Transverse colon (tissue), 4 donors: Measurements from ENCODE around the gene TTC28. TPM values are rescaled to one million over a fixed set of nuclear protein-coding genes. Genes with fewer than 3 reads are reported as not detected.

Experiments
- DNase-seq: peaks from one replicate; pipeline ENCODE4 v3.0.0-alpha.2; 2019
- H3K27ac ChIP-seq, 4 donors: fragments of 200-600 bp; sonication (generic); 2 replicates each; pipeline ENCODE4 v1.5.1; 2016 to 2018; ENCODE audit warnings: inconsistent platforms in 4 of 4
- H3K27me3 ChIP-seq: fragments of 200-600 bp; sonication (generic); 2 replicates; pipeline ENCODE4 v1.5.1; 2017; ENCODE audit warnings: inconsistent platforms
- H3K36me3 ChIP-seq, 4 donors: fragments of 200-600 bp; sonication (generic); 2 replicates each; pipeline ENCODE4 v1.5.1; 2017 to 2019; ENCODE audit warnings: inconsistent platforms in 4 of 4
- H3K4me1 ChIP-seq, 4 donors: fragments of 200-600 bp; sonication (generic); 2 replicates each; pipeline ENCODE4 v1.5.1; 2017 to 2020; ENCODE audit warnings: inconsistent platforms in 4 of 4
- H3K4me3 ChIP-seq, 4 donors: fragments of 200-600 bp; sonication (generic); 1 replicate in 1 of 4; 2 replicates in 3 of 4; pipeline versions ENCODE4 v1.5.1 to v1.6.1; 2017 to 2019; ENCODE audit warnings: inconsistent platforms in 4 of 4
- H3K9me3 ChIP-seq, 2 donors: fragments of 200-600 bp; sonication (generic); 2 replicates each; pipeline ENCODE4 v1.5.1; 2017 to 2019; ENCODE audit warnings: inconsistent platforms in 2 of 2
- CTCF ChIP-seq, 5 experiments: fragments of 200-600 bp in 3 of 5; fragments of 450-650 bp in 2 of 5; sonication (generic) in 3 of 5; IDR thresholded peaks; 1 replicate in 2 of 5; 2 replicates in 3 of 5; pipeline ENCODE4 v1.5.1; 2016 to 2017; ENCODE audit warnings: antibody characterized with exemption in 5 of 5, inconsistent platforms in 3 of 5, mild to moderate bottlenecking in 2 of 5, moderate library complexity in 1 of 5
- EP300 ChIP-seq: sonication (generic); formaldehyde crosslinking; IDR thresholded peaks from one replicate; pipeline ENCODE4 v1.6.1; 2017; ENCODE audit warnings: antibody characterized with exemption, low read depth
- POLR2A ChIP-seq: fragments of 450-650 bp; IDR thresholded peaks from one replicate; pipeline ENCODE4 v1.6.1; 2016; ENCODE audit warnings: antibody characterized with exemption, mild to moderate bottlenecking, moderate library complexity
- POLR2AphosphoS5 ChIP-seq, 3 donors: sonication (generic); formaldehyde crosslinking; IDR thresholded peaks; one replicate each; pipeline ENCODE4 v1.6.1; 2016; ENCODE audit warnings: antibody characterized with exemption in 3 of 3
- WGBS, 2 donors: methylation state at CpG; one replicate each; pipeline ENCODE4 v1.1.5; 2018; ENCODE audit warnings: low coverage in 1 of 2; 5-methylcytosine and 5-hydroxymethylcytosine counted together
- in situ Hi-C, 4 donors: fragments of 200-750 bp; cut with MboI; loops; one replicate each; pipeline versions ENCODE4 v1.15.0 to v1.15.1; 2017; ENCODE audit warnings: low sequenced_read_pairs in 3 of 4, low pct_ligation_motif_present in 1 of 4, low pct_unique_long_range_greater_than_20kb in 1 of 4
- intact Hi-C: fragments of 100-400 bp; cut with DNase I; formaldehyde crosslinking; loops from one replicate; pipeline ENCODE4 v1.15.1; 2023; ENCODE audit warnings: low total_unique reads
- total RNA-seq, 4 donors: library from RNA; depleted of rRNA; stranded (reverse); fragments of >200 nt; gene quantifications; one replicate each; pipeline ENCODE4 v1.1.0, GENCODE V29; 2016

The TTC28 gene
- total RNA-seq, 4 donors from 2014 or later: 7.6 to 84.2 (median 12.4) TPM

DNA sequence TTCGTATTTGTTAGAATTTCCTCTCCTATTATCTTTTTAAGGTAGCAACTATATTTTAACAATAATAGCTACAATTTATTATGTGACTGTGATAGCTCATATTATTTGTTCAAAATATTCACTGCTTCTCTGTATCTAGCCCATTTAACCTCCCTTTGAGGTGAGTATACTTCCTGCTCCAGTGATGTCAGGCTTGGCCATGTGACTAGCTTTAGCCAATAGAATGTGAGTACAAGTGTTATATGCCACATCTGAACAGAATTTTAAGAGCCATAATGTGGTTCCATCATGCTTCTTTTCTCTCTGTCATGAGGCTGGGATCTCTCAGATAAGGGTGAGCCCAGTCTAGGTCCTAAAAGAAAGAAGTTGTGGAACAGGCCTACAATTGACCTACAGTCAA, 217.6 kb downstream of the TTC28 start:
- Histone ChIP-seq H3K27me3 (no peaks in the 10 kb centered on the region), H3K9me3 (no peaks in the 10 kb centered on the region), H3K36me3 (no peaks in the 10 kb centered on the region), H3K4me1 (peaks cover 0 to 3% (median 0%) of the 10 kb centered on the region in 4 donors), H3K4me3 (no peak overlapping the region), H3K27ac (no peak overlapping the region)
- intact Hi-C loops (no loop called here), in situ Hi-C loops (no loop called here)
- TF ChIP-seq CTCF (IDR thresholded peaks at IDR 0.05): no peak
- TF ChIP-seq POLR2A: no peak
- TF ChIP-seq EP300: no peak
- TF ChIP-seq POLR2AphosphoS5 (IDR thresholded peaks at IDR 0.05): no peak
- DNase-seq: no peak
- WGBS, 2 donors: 90 to 94% methylated on average over 1 of the region's 1 CpG

DNA sequence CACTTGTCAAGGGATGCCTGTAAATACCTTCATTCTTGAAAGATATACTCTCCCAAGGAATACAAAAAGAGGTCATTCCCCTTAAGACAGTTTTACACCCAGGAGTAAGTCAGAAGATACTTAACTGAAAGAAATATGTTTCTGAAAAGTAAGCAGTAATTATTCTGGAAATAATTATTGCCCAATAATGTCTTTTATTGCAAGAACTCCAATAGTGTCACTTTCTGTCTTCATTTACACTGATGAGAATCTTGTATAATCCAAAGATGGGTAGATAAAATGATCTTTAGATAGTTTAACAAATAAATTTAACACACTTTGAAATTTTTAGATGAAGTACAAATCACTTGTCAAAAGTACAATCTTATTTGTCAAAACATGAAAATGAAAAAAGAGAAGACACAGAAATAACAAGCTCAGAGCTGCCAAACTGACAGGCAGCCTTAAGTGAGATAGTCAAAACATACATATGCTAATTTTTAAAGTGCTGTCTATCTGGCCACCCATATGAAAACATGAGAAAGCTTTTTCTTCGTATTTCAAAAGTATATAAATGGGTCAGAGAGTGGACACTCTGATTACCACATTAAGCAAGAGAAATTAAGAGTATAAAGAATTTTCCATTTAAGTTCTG, 225.1 kb downstream of the TTC28 start:
- TF ChIP-seq EP300 (no peak), POLR2A (no peak), CTCF (IDR thresholded peaks at IDR 0.05) (no peak), POLR2AphosphoS5 (IDR thresholded peaks at IDR 0.05) (no peak)
- H3K9me3 ChIP-seq: no peaks in the 10 kb centered on the region
- in situ Hi-C loops: no loop called here
- H3K4me3 ChIP-seq: no peak overlapping the region
- intact Hi-C loops: no loop called here
- no peaks in the 10 kb centered on the region for H3K4me1 ChIP-seq
- no peaks in the 10 kb centered on the region for H3K36me3 ChIP-seq
- 54% methylated on average over 1 of the region's 1 CpG for WGBS, 2 donors
- no peak for DNase-seq
- no peaks in the 10 kb centered on the region for H3K27me3 ChIP-seq
- no peak overlapping the region for H3K27ac ChIP-seq

- no peaks in the 10 kb centered on the region for H3K9me3 ChIP-seq
- TF ChIP-seq EP300: no peak
- no peak overlapping the region for H3K4me3 ChIP-seq
- DNase-seq: no peak
- WGBS, 2 donors: 62 to 70% methylated on average over 1 of the region's 1 CpG
- no peaks in the 10 kb centered on the region for H3K36me3 ChIP-seq
- in situ Hi-C loops: no loop called here
- no peaks in the 10 kb centered on the region for H3K4me1 ChIP-seq
- no peak overlapping the region for H3K27ac ChIP-seq
- no peaks in the 10 kb centered on the region for H3K27me3 ChIP-seq
- intact Hi-C loops: no loop called here
Measured at GRCh38 chr22:28450109-28450508, 229.5 kb downstream of the TTC28 start.

DNA sequence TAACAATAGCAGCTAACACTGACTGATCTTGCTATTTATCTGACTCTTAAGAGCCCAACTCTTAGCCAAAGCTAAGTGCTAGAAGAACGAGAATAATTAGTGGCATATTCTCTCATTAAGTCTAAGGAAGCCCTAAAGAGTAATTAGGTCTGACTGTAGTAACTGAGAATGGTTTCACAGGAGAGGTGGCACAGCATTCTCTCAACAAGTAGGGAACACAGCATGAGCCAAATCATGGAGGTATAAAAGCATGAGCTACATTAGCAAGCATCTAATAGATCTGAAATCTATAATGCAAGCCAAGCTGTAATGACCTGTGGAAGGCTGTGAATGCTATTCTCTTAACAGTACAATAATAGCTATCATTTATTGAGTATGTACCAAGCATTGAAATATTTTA, 230.6 kb downstream of the TTC28 start:
- no peak overlapping the region for H3K27ac ChIP-seq
- intact Hi-C loops (loop anchor here (10.0 kb wide), 1 partner anchor 394 kb away; no protein-coding TSS in a partner anchor), in situ Hi-C loops (loop anchor here in 1 of 4 donors (25.0 kb wide), 1 partner anchor 387 kb away; no protein-coding TSS in a partner anchor)
- TF ChIP-seq CTCF (IDR thresholded peaks at IDR 0.05) (no peak), POLR2AphosphoS5 (IDR thresholded peaks at IDR 0.05) (no peak), POLR2A (no peak), EP300 (no peak)
- 78 to 100% methylated on average over 1 of the region's 1 CpG for WGBS, 2 donors
- no peak overlapping the region for H3K4me3 ChIP-seq
- no peaks in the 10 kb centered on the region for H3K36me3 ChIP-seq
- H3K27me3 ChIP-seq: no peaks in the 10 kb centered on the region
- no peaks in the 10 kb centered on the region for H3K9me3 ChIP-seq
- DNase-seq: no peak
- H3K4me1 ChIP-seq: peaks cover 0 to 4% (median 0%) of the 10 kb centered on the region in 4 donors

DNA sequence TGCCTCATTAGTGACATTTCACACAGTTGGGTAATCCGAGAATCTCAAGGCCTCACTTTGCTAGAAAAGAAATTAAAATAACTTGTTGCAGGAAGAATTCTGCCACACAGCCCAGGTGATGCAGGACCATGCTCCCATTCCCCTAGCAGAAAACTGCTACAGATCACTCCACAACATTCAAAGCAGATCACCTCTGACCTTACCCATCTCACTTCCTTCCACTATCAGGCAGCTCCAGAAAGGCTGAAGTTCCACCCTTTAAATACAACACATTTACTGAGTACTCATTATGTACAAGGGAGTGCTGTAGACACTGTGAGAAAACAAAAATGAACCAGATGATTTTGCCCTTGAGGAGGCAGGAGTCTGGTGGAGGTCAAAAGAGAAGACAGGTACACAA, 231.0 kb downstream of the TTC28 start:
- in situ Hi-C loops (loop anchor here in 1 of 4 donors (25.0 kb wide), 1 partner anchor 386 kb away; no protein-coding TSS in a partner anchor), intact Hi-C loops (loop anchor here (10.0 kb wide), 1 partner anchor 394 kb away; no protein-coding TSS in a partner anchor)
- Histone ChIP-seq H3K4me1 (peaks cover 0 to 6% (median 0%) of the 10 kb centered on the region in 4 donors), H3K27ac (no peak overlapping the region), H3K36me3 (no peaks in the 10 kb centered on the region), H3K27me3 (no peaks in the 10 kb centered on the region), H3K4me3 (no peak overlapping the region), H3K9me3 (no peaks in the 10 kb centered on the region)
- no peak for TF ChIP-seq POLR2A
- TF ChIP-seq CTCF (IDR thresholded peaks at IDR 0.05): no peak
- no peak for TF ChIP-seq POLR2AphosphoS5 (IDR thresholded peaks at IDR 0.05)
- TF ChIP-seq EP300: no peak
- no peak for DNase-seq
- WGBS, 2 donors: 80 to 97% methylated on average over 1 of the region's 1 CpG
